GM19023 (cell line): ENCODE results near the gene KMT5C.
"Not testable (repeated sequence)": the region's sequence is repeated elsewhere in the genome, so short reads cannot be mapped to it uniquely, and the experiment has no call there.

Experiments
- ATAC-seq: cut with Tn5 transposase; IDR thresholded peaks from one replicate; pipeline ENCODE4 v1.9.1; 2021; ENCODE audit warnings: mild to moderate bottlenecking, moderate library complexity; ENCODE audit not compliant: unreplicated experiment

KMT5C gene

DNA sequence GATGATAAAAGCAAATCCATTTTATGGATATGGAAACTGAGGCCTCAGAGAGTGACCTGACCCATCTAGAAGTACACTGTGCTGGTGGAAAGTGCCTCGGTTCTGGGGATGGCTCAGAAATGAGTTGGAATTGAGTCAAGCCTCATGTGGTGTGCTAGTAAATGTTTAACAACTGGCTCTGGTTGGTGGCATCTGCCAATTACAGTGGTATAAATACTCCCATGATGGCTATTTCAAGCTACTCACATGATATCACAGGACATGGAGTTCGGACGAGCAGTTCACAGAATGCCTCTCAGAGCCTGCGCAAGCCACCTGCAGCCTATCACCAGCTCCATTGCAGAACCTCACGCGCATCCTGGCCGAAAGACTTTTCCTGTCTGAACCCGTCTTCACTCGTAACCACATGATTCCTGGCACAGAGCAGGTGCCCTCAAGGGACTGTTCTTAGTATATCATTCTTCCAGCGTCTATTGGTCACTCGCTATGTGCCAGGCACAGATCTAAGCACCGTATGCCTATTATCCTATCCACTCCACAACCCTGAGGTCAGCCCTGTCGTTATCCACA, 23.6 kb upstream of the KMT5C start:
- ATAC-seq = no peak

DNA sequence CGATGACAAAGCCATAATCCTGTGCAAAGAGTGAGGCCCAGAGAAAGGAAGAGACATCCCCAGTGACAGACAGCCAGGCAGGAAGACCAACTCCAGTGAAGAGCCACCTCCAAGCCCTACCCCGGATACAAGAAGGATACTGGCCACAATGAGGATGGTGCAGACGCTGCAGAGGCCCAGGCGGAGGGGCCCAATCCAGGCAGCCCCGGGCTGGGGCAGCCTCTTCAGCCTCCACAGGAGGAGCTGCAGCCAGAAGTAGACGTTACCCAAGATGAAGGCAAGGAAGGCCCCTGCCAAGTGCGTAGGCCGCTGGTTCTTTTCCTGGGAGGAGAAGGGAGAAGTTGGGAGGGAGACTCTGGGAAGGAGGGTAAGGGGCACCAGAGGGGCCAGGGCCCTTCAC, 23.0 kb upstream of the KMT5C start:
- ATAC-seq = no peak

DNA sequence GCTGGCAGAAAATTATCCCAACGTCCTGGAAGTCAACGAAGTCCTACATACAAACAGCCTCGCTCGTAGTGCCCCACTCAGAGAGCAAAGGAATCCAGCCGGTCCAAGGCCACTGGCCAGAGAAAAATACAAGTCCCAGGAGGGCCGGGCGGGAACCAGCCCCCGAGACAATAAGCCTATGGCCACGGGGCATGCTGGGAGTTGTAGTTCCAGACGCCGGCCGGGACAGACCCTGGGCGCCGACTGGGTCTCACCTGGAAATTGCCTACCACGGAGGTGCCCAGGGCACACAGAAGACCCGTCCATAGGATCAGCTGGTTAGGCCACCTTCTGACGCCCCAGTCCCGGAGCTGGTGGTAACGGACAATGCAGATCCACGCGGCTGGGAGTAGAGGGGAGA, 19.9 kb upstream of the KMT5C start:
- ATAC-seq = no peak

DNA sequence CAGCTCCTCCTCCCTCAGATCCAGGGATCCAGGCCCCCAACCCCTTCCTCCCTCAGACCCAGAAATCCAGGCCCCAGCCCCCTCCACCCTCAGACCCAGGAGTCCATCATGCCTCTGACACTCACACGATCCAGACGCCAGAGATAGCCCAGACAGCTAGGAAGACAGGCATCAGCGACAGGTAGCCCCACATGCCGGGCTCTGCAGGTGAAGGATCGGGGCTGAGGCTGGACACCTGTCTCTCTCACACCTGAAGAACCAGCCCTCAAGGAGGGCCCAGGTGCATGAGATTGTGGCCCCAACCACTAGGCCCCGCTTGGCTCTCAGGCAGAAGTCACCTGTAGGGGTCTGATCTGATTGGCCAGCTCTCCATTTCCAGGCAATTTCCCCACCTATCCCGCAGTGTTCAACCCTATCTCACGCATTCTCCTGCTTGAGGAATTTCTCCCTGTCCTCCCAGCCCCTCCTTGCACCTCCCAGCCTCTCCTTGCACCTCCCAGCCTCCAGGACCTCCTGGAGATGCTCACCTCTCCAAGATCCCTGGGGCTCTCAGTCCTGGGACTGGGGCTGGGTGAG, 18.7 kb upstream of the KMT5C start:
- ATAC-seq = no peak

DNA sequence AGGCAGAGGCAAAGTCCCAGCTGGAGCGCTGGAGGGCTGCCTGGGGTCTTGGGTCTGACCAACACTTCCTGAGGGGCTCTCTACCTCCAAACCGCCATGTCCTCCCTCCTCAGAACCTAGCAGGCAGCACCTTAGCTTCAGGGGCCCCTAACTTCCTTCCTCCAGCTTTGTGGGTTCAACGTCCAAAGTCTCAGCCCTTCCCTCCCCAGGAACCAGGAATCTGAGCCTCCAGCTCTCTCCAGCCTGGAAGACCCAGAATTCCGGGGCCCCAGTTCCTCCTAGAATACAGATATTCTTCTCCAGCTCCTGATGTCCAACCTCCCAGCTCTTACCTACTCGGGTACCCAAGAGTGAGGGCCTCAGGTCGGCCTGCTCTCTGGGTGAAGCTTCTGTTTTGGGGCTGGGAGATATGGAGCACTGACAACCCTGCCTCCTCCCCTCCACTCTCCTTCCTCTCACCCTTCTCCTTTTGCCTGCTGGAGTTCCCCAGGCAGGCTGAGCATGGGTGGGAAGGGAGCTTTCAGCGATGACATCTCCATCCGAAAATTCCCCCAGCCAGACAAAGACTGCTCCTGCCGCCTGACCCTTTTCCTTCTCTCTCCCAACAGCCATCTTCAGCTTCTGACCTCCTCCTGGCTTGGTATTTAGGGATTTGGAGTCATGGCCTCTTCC, 18.1 kb upstream of the KMT5C start:
- ATAC-seq = no peak

DNA sequence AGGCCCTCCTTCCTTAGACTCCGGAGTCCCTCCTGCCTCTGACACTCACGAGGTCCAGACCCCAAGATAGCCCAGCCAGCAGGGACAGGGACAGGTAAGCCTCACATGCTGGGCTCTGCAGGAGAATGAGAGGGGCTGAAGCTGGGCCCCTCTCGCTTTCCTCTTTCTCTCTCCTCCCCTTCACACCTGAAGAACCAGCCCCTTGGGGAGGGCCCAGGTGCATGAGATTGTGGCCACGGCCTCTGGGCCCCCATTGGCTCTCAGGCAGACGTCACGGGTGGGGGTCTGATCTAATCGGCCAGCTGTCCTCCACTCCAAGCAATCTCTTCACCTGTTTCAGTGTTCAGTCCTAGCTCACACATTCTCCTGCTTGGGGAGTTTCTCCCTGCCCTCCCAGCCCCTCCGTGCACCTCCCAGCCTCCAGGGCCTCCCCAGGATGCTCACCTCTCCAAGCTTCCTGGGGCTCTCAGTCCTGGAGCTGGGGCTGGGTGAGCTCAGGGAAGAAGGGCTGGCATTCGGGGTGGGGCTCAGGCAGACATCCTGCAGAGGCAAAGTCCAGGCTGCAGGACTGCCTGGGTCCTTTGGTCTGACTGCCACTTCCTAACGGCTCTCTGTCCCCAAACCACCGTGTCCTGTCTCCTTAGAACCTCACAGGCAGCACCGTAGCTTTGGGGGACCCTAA, 17.3 kb upstream of the KMT5C start:
- no peak for ATAC-seq

DNA sequence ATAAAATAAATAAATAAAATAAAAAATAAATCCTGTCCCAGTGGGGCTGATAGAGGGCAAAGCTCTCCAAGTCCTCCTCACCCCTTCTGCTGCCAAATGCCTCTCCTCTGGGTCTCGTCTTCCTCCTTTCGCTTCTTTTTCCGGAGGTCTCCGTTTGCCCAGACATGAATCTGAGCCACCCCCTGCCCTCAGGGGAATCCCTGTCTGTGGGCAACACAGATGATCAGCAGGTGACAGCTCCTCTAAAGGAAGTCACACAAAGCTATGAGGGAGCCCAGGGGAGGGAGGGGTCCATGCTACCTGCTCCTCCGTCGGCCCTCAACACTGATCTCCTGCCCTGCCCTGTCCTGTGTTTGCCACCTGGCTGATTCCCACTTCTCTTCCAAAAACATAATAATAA, 15.0 kb upstream of the KMT5C start:
- ATAC-seq = no peak

DNA sequence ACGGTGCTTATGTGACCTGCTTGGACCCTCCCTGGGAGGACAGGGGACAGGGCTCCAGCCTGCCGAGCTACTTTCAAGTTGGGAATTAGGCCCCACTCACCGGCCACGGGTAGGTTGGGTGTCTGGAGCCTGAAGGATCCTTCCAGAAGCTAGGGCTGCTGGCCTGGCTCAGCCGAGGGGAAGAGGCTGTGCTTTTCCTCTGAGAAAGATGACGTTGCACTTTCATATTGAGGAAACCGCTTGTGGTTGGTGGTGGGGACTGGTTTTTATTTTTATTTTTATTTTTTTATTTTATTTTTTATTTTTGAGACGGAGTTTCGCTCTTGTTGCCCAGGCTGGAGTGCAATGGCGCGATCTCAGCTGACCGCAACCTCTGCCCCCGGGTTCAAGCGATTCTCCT, 14.5 kb upstream of the KMT5C start, which contains the start of gene TMEM150B:
TSS of gene TMEM150B (minus strand) at position 170 of the 400 bp plus-strand sequence. CDS start 4,305 bp downstream, outside the sequence.
- no peak for ATAC-seq

DNA sequence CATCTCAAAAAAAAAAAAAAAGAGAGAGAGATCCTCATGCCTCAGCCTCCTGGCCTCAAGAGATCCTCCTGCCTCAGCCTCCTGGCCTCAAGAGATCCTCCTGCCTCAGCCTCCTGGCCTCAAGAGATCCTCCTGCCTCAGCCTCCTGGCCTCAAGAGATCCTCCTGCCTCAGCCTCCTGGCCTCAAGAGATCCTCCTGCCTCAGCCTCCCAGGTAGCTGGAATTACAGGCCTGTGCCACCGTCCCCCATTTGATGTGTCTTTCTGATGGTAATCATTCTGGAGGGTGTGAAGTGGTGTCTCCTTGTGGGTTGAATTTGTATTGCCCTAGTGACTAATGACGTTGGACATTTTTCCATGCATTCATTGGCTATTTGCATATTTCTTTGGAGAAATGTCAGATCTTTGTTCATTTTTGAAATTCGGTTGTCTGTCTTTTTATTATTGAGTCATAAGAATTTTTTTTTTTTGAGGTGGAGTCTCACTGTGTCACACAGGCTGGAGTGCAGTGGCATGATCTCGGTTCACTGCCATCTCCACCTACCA, 10.8 kb upstream of the KMT5C start:
- not testable (repeated sequence) for ATAC-seq

DNA sequence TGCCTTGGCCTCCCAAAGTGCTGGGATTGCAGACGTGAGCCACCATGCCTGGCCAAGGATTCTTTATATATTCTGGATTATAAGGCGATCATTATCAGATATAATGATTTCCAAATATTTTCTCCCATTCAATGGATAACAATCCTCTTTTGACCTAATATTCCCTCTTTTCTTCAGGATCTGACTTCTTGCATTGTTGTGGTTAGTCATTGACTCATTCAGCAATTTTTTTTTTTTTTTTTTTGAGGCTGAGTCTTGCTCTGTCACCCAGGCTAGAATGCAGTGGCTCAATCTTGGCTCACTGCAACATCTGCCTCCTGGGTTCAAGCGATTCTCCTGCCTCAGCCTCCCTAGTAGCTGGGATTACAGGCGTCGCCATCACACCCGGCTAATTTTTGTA, 9.9 kb upstream of the KMT5C start:
- ATAC-seq = not testable (repeated sequence)

DNA sequence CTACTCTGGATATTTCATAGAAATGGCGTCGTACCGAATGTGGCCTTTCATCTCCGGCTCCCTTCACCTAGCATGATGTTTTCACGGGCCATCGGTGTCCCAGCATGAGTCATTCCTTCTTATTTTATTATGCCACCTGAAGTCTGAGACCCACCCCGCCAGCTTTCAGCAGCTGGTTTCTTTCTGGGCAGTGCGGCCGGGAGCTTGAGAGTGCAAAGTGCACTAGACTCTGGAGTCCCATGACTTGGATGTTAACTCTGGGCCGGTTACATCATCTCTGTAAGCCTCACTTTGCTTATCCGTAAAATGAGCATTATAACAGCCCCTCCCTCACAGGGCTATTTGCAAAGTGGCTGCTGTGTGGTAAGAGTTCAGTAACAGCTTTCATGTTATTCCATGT, 5.8 kb upstream of the KMT5C start:
- ATAC-seq = no peak

DNA sequence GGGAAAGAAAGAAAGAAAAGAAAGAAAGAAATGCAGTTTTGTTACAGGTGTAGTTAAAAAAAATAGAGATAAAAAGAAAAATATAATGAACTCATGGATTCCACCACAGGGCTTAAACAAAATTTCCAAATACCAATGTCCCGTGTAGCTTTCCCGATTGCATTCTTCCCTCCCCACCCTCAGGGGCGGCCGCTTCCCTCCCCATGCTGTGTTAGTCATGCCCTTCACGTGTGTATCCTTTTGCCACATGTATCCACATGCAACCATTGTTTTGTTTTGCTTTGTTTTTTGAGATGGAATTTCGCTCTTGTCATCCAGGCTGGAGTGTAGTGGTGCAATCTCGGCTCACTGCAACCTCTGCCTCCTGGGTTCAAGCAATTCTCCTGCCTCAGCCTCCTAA, 3.6 kb upstream of the KMT5C start:
- ATAC-seq = no peak

DNA sequence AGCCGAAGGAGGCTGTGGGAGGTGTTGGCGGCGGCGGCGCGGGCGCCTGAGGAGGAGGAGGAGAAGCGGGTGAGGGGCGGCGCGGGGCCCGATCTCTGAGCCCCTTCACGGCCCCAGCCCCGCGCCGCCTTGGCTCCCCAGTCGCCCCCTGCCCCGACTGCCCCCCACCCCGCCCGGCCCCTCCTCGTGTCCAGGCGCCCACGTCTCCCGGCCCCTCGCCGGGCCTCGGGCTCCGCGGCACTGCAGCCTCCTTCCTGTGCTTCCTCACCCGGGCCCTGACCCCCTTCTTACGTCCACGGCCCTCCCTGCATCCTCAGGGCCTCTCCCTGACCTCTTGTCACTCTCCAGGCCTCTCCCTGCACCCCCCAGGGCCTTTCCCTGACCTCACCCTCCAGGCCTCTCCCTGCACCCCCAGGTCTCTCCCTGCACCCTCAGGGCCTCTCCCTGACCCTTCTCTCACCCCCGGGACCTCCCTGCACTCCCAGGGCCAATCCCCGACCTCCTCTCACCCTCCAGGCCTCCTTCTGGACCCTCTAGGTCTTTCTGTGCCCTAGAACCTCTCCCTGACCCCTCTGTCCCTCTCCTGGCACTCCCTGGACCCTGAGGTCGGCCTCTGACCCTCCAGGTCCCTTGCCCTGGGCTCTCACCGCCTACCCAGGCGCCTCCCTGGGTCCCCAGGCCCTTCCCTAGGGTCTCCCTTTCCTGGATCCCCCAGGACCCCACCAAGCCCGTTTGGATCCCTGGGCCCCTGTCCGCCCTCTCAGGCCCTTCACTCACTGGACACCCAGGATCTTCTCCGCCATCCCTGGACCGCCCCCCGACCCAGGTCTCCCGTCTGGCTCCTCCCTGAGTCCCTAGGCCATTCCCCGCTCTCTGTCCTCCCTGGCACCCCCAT, 460 bp downstream of the KMT5C start:
- no peak for ATAC-seq

DNA sequence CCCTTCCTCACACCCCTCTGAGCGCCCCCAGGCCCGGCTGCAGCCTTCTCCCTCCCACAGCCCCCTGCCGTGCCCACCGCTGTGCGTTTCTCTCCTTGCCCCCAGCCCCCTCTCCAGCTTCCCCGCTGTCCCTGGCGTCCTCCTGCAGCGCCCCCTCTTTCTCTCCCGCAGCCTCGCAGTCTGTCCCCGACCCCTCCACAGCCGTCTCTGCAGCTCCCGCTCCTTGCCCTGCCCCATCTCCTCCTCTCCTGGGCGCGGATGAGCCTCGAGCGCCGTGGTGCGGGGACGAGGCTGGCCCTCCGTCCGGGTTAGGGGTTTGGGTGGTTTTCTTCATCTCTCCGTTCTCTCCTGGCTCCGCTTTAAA, 1.1 kb downstream of the KMT5C start:
- no peak for ATAC-seq

DNA sequence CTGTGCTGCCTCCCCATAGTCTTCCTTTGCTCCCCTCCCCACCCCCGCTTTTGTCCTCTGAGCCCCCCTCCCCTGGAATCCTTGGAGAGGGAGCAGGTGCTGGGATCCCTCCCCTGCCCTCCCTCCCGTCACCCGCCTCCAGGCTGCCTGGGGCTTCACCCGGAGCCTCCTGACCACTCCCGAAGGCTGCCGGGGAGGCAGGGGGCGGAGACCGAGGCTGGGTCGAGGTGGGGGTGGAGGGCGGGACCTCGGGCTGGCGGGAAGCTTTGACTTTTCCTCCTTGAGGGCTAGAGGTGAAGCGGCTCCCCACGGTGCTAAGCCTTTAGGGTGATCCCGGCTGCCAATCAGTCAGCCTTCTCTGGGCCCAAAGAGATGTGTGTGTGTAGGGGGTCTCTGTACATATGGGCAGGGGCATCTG, 1.5 kb downstream of the KMT5C start:
- no peak for ATAC-seq

DNA sequence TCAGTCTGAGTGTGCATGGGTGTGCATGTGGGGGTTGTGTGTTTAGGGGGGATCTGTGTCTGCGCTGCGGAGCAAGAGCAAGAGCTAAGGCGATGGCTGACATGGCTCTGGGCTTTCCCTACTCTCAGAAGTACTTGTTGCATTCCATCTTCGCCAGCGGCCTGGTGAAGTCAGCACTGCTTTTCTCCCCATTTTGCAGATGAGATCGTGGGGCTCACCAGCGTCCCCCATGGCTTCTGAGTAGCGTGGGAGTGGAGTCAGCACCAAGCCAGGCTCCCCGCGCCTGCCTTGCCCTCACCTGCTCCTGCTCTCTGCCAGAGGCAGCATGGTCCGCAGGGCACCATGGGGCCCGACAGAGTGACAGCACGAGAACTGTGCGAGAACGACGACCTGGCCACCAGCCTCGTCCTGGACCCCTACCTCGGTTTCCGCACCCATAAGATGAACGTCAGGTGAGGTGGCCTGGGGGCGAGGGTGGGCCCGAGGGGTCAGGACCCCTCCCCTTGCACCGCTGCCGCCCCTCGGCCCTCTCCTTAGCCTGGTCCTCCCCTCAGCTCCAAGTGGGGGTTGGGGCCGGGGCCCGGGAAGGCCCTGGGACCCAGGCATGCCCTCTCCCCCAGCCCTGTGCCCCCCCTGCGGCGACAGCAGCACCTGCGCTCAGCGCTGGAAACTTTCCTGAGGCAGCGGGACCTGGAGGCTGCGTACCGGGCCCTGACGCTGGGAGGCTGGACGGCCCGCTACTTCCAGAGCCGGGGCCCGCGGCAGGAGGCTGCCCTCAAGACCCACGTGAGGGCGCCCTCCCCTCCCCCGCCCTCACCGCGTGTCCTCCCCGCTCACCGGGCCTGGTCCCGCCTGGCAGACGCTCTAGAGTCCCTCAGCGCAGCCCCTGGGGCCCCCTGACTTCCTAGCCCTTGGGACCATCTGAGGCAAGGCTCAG, 2.2 kb downstream of the KMT5C start:
- no peak for ATAC-seq

DNA sequence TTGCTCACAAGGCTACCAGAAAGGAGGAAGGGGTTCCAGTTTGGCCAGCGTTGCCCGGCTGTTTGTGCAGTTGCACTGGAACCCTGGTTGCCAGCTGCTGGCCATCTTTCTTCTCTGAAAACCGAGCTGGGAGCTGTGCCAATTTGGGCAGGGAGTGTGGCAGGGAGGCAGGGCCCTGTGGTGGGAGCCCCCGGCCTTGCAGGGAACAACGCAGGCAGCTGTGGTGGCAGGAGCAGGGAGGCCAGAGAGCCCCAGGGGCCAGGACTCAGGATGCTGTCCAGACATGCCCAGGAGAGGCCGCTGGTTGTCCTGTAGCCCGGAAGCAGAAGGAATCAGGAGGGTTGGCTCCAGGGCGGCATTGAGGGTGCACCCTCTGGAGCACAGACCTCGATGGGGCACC, 4.8 kb downstream of the KMT5C start:
- no peak for ATAC-seq

DNA sequence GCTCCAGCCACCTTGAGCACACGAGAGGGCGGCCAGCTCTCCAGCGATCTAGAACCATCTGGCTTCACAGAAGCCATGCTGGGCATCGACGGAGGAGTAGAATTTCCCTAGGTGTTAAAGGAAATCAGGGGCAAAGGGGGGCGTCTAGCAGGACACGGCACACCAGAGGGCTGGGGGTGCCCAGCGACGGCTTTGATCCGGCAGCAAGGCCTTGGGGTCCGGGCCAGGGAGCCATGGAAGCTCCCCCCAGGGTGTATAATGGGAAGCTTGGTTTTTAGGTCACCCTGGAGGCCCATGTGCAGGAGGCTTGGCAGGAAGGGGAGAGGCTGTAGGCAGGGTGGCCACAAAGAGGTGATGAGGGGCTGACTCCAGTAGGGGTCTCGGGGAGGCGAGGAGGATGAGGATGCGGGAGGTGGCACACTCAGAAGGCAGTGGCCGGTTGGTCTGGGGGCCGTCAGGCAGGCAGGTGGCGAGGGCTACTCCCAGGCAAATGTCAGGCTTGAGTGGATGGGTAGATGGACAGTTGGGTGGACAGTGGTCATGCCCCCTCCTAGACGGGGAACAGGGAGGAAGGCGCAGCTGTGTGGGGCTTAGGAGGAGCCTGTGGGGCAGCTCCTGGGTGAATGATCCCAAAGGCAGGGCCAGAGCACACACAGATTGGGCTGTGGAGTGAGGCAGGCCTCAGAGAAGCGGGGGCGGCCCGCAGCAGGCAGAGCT, 5.6 kb downstream of the KMT5C start:
- no peak for ATAC-seq
